HG03460 (cell line): Measurements from ENCODE around the gene PLAAT5.
A peak's percentile ranks its signal among the peaks of the same experiment; 100 is the strongest.
"Not testable (repeated sequence)": the region's sequence is repeated elsewhere in the genome, so short reads cannot be mapped to it uniquely, and the experiment has no call there.

Experiments
- ATAC-seq: cut with Tn5 transposase; IDR thresholded peaks from one replicate; pipeline ENCODE4 v1.9.1; 2021; ENCODE audit not compliant: unreplicated experiment

PLAAT5 gene

GRCh38 chr11:63490551-63491239, at the start of gene PLAAT5:
PLAAT5 (minus strand) TSS chr11:63491167; CDS start chr11:63491034, 133 bp downstream.
- no peak for ATAC-seq

- ATAC-seq, result no peak
These were observed 46.5 kb upstream of the PLAAT5 start for GRCh38 chr11:63537293-63538101.

GRCh38 chr11:63536669-63537292, 45.8 kb upstream of the PLAAT5 start, which contains the start of gene PLAAT4:
PLAAT4 (plus strand) TSS chr11:63536808; CDS start chr11:63536869, 61 bp downstream.
- no peak for ATAC-seq

GRCh38 chr11:63535734-63536133, 44.8 kb upstream of the PLAAT5 start:
- no peak for ATAC-seq

- ATAC-seq, result no peak
These were observed 44.0 kb upstream of the PLAAT5 start for GRCh38 chr11:63534895-63535461.

GRCh38 chr11:63534076-63534475, 43.1 kb upstream of the PLAAT5 start:
- ATAC-seq, result no peak

DNA sequence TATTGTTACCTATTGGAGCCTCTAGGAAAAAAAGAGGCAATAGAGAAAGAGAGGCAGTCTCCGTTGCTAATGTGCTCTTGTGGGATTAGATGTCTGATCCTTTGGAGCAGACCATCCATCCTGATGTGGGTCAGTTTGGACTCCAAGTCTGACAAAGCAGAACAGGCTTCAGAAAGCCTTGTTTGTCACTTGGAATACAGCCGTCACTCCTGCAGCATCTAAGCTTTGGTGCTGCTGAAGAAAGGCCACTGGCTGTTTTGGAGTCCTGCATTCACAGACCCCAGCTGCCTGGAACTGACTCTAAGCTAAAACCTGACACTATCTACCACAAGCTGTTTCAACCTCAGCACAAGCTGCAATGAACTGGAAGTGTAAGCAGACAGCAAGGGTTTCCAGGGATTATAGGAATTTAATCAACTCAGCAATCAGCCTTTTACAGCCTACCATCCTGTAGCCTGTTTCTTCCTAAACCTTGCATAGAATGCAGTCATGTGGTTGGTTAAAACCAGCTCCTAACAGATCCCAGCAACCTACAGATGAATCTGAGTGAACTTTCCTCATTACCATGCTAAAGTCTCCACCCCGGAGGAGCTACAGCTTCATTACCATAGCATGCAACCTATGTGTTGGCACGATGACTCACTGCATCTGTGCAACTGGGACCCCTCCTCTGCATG, 42.0 kb upstream of the PLAAT5 start:
- no peak for ATAC-seq

DNA sequence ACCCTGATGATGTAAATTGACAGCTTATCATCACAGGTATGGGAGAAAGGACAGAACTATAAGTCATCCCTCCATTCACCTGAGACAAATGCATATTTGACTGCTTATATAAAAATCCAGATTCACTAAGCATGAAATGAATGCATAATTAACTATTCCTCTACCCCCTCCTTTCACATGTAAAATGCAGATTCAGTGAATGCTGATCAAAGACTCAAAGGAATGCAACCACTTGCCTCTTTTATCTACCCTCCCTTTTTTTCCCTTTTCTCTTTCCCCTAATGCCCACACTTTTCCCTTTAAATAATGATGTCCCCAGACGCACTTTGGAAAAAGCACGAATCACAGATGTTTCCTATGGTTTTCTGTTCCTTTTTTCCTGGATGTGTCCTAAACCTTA, 41.1 kb upstream of the PLAAT5 start:
- ATAC-seq, result no peak

- ATAC-seq, result peak; percentile 90
These were observed 40.3 kb upstream of the PLAAT5 start for GRCh38 chr11:63531074-63531792.

- no peak for ATAC-seq
These were observed 39.1 kb upstream of the PLAAT5 start for GRCh38 chr11:63530021-63530420.

DNA sequence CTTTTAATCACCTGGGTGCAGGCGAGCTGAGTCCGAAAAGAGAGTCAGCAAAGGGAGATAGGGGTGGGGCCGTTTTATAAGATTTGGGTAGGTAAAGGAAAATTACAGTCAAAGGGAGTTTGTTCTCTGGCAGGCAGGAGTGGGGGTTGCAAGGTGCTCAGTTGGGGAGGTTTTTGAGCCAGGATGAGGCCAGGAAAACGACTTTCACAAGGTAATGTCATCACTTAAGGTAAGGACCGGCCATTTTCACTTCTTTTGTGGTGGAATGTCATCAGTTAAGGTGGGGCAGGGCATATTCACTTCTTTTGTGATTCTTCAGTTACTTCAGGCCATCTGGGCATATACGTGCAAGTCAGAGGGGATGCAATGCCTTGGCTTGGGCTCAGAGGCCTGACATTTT, 38.4 kb upstream of the PLAAT5 start:
- not testable (repeated sequence) for ATAC-seq

- ATAC-seq, result not testable (repeated sequence)
These were observed 37.8 kb upstream of the PLAAT5 start for GRCh38 chr11:63528729-63529278.

DNA sequence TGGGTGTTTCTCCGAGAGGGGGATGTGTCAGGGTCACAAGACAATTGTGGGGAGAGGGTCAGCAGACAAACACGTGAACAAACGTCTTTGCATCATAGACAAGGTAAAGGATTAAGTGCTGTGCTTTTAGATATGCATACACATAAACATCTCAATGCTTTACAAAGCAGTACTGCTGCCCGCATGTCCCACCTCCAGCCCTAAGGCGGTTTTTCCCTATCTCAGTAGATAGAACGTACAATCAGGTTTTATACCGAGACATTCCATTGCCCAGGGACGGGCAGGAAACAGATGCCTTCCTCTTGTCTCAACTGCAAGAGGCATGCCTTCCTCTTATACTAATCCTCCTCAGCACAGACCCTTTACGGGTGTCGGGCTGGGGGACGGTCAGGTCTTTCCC, 37.2 kb upstream of the PLAAT5 start:
- ATAC-seq, result not testable (repeated sequence)

DNA sequence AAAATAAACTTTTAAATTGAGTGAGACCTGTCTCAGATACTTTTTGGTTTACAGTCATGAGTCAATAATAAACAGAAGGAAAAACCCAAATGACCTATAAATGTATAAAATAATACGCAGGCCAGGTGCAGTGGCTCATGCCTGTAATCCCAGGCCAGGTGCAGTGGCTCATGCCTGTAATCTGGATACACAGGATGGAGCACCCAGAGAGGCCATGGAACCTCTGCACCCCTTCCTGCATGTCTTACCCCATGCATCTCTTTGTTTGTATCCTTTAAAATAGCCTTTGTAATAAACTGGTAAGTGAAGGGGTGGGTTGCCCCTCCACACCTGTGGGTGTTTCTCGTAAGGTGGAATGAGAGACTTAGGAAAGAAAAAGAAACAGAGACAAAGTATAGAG, 36.7 kb upstream of the PLAAT5 start:
- ATAC-seq, result no peak

DNA sequence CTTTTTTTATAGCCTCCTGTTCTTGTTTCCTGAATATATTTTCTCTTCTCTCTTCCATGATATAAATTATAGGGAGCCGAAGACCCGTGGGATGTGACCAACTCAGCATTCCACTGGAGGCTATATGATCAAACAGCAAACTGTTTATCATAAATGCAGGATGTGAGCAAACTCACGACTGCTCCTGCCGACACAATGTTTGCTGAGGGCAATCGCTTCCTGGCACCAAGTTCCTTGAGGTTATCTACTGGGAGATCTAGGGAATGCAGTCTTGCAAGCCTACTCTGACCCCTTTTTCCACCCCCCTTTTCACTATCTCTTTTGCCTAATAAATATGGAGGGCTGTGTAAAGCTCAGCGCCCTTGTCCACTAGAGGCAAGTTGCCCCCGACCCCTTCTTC, 32.2 kb upstream of the PLAAT5 start:
- ATAC-seq, result no peak

DNA sequence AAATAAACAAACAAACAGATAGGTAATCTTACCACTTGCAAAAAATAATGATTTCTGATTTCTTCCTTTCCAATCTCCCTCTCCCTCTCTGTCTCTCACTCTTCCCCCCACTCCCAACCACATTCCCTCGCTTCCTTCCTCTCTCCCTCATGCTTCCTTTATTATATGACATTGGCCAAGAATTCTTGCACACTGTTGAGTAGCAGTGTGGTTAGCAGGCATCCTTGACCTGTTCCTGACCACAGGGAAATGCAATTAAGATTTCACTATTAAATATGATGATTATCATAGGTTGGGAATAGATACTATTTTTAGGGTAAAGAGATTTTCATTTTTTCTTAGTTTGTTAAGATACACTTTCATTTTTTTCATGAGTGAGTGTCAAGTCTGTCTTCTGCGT, 30.9 kb upstream of the PLAAT5 start:
- ATAC-seq, result no peak

- ATAC-seq, result no peak
These were observed 29.7 kb upstream of the PLAAT5 start for GRCh38 chr11:63520606-63521170.

GRCh38 chr11:63518548-63518947, 27.6 kb upstream of the PLAAT5 start:
- ATAC-seq, result no peak

- ATAC-seq, result no peak
These were observed 26.2 kb upstream of the PLAAT5 start for GRCh38 chr11:63517156-63517555.

DNA sequence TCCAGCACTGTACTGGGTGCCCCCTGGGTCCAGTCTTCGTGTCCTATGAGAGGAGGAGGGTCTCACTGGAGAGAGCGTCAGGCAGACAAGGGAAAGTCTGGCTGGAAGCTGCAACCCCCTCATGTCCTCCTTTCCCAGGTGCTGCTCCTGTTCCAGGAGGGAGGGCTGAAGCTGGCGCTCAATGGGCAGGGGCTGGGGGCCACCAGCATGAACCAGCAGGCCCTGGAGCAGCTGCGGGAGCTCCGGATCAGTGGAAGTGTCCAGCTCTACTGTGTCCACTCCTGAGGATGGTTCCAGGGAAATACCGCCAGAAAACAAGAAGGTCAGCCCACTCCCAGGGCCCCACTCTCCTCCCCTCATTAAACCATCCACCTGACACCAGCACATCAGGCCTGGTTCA, 25.1 kb upstream of the PLAAT5 start:
- ATAC-seq, result no peak
